MM.1S (cell line): Measurements from ENCODE around the gene NAA20.
A peak's percentile ranks its signal among the peaks of the same experiment; 100 is the strongest.

ENCODE experiments used
- DNase-seq: peaks from one replicate; pipeline ENCODE4 v3.0.0-alpha.2; 2015
- H2AFZ ChIP-seq: fragments of 300-600 bp; sonication (generic); 2 replicates; pipeline ENCODE4 v1.6.0; 2016; ENCODE audit warnings: antibody characterized with exemption, low read length
- H3F3A ChIP-seq: fragments of 300-600 bp; sonication (generic); 2 replicates; pipeline ENCODE4 v1.6.1; 2016; ENCODE audit warnings: mild to moderate bottlenecking, antibody characterized with exemption, low read length, moderate library complexity, mixed read lengths; ENCODE audit not compliant: insufficient read depth
- H3K27ac ChIP-seq: fragments of 300-600 bp; sonication (generic); 2 replicates; pipeline ENCODE4 v1.5.1; 2016; ENCODE audit warnings: mild to moderate bottlenecking, low read length
- H3K27me3 ChIP-seq: fragments of 300-600 bp; sonication (generic); replicated peaks from 2 replicates; pipeline ENCODE4 v1.6.0; 2016; ENCODE audit warnings: low read length; ENCODE audit not compliant: insufficient read depth
- H3K36me3 ChIP-seq: fragments of 300-600 bp; sonication (generic); replicated peaks from 2 replicates; pipeline ENCODE4 v1.6.1; 2016; ENCODE audit warnings: mild to moderate bottlenecking, low read length, mixed read lengths; ENCODE audit not compliant: insufficient read depth
- H3K4me1 ChIP-seq: fragments of 300-600 bp; sonication (generic); 2 replicates; pipeline ENCODE4 v1.6.1; 2016; ENCODE audit warnings: low read length, mixed read lengths
- H3K4me2 ChIP-seq: fragments of 300-600 bp; sonication (generic); 2 replicates; pipeline ENCODE4 v1.6.0; 2016; ENCODE audit warnings: low read depth, low read length
- H3K4me3 ChIP-seq: fragments of 300-600 bp; sonication (generic); 2 replicates; pipeline ENCODE4 v1.5.1; 2016; ENCODE audit warnings: low read length, mixed read lengths
- H3K79me2 ChIP-seq: fragments of 300-600 bp; sonication (generic); 2 replicates; pipeline ENCODE4 v1.6.1; 2016; ENCODE audit warnings: mixed run types, low read length, mixed read lengths
- H3K9ac ChIP-seq: fragments of 300-600 bp; sonication (generic); 2 replicates; pipeline ENCODE4 v1.6.1; 2016; ENCODE audit warnings: low read length, mixed read lengths
- H3K9me2 ChIP-seq: fragments of 300-600 bp; sonication (generic); replicated peaks from 2 replicates; pipeline ENCODE4 v1.6.1; 2016; ENCODE audit warnings: mild to moderate bottlenecking, low read length, mixed read lengths; ENCODE audit not compliant: insufficient read depth
- H3K9me3 ChIP-seq: fragments of 300-600 bp; sonication (generic); replicated peaks from 2 replicates; pipeline ENCODE4 v1.6.1; 2016; ENCODE audit warnings: mild to moderate bottlenecking, low read length, mixed read lengths; ENCODE audit not compliant: insufficient read depth
- H4K20me1 ChIP-seq: fragments of 300-600 bp; sonication (generic); 2 replicates; pipeline ENCODE4 v1.6.1; 2016; ENCODE audit warnings: mild to moderate bottlenecking, low read length, moderate library complexity, mixed read lengths; ENCODE audit not compliant: insufficient read depth
- EZH2 ChIP-seq: fragments of 300-600 bp; sonication (generic); optimal IDR thresholded peaks from 2 replicates; pipeline ENCODE3; 2017; ENCODE audit warnings: low read depth, mild to moderate bottlenecking, antibody characterized with exemption, low read length, mixed read lengths
- EZH2phosphoT487 ChIP-seq: fragments of 300-600 bp; sonication (generic); IDR thresholded peaks from 2 replicates; pipeline ENCODE4 v1.6.1; 2018; ENCODE audit warnings: antibody characterized with exemption, low read length
- TF ChIP-seq, protein P1 (sequence below): fragments of 300-600 bp; sonication (generic); IDR thresholded peaks from 2 replicates; pipeline ENCODE4 v1.5.1; 2016; ENCODE audit warnings: antibody characterized with exemption, low read length, mixed read lengths

Gene NAA20

DNA sequence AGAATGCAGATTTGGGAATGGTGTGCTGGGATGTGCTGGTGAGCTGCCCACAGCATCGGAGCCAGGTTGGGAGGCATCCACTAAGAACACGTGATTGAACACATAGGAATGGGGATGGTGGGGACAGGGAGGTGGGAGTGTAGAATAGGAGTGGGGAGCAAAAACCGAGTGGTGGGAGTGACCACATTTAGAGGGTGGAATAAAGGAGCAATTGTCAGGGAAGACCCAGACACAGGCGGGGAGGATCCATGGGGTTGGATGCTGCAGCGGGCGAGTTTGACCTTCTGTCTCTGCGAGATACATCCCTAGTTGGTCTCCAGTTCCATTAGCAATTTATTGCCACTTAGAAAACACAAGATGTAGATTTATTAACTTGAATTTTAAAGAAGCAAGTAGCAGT lies 4.7 kb downstream of the NAA20 start:
- Histone ChIP-seq H4K20me1 (0 out of 2 replicates have a peak, but pooled peaks cover 5% of the 10 kb centered on the region), H3K27me3 (no peaks in the 10 kb centered on the region), H3K79me2 (peaks cover 93% of the 10 kb centered on the region), H2AFZ (no peak overlapping the region), H3K4me2 (peak overlapping the region; percentile 68), H3F3A (peaks cover 21% of the 10 kb centered on the region), H3K9ac (no peak overlapping the region), H3K4me1 (peaks cover 50% of the 10 kb centered on the region), H3K36me3 (no peaks in the 10 kb centered on the region), H3K9me2 (no peaks in the 10 kb centered on the region), H3K4me3 (peak overlapping the region; percentile 44), H3K27ac (peak overlapping the region; percentile 76; the same call in 1 of the 2 replicates), H3K9me3 (no peaks in the 10 kb centered on the region)
- no peak for DNase-seq
- TF ChIP-seq EZH2, result no peak

DNA sequence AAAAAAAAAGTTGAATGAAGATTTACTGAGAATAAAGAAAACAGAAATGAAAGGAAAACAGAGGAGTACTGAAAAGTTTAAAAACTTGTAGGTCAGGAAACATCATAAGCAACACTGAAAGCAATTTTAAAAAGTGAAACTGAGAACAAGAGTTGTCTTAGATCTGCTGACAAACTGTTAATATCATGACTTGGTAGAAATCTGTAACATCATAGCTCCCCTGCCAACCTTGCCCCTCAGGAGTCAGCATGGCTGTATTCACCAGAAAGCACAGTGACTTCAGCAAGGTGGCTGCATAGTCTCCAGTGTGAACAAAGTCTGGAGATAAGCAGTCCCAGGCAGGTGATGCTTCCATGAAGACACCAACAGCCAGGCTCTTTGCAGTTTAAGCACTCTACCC lies 5.3 kb downstream of the NAA20 start:
- Histone ChIP-seq H3K9me2 (no peaks in the 10 kb centered on the region), H2AFZ (no peak overlapping the region), H4K20me1 (0 out of 2 replicates have a peak, but pooled peaks cover 5% of the 10 kb centered on the region), H3K79me2 (peaks cover 96% of the 10 kb centered on the region), H3K36me3 (no peaks in the 10 kb centered on the region), H3K4me2 (peak overlapping the region; percentile 68), H3K9ac (peak overlapping the region; percentile 26; the same call in 1 of the 2 replicates), H3K27me3 (no peaks in the 10 kb centered on the region), H3K4me3 (peak overlapping the region; percentile 44), H3K27ac (peak overlapping the region; percentile 76), H3F3A (peaks cover 21% of the 10 kb centered on the region), H3K9me3 (no peaks in the 10 kb centered on the region), H3K4me1 (peaks cover 50% of the 10 kb centered on the region)
- DNase-seq, result peak; percentile 85
- TF ChIP-seq EZH2 (no peak), EZH2phosphoT487 (no peak)
- TF ChIP-seq, protein P1, sequence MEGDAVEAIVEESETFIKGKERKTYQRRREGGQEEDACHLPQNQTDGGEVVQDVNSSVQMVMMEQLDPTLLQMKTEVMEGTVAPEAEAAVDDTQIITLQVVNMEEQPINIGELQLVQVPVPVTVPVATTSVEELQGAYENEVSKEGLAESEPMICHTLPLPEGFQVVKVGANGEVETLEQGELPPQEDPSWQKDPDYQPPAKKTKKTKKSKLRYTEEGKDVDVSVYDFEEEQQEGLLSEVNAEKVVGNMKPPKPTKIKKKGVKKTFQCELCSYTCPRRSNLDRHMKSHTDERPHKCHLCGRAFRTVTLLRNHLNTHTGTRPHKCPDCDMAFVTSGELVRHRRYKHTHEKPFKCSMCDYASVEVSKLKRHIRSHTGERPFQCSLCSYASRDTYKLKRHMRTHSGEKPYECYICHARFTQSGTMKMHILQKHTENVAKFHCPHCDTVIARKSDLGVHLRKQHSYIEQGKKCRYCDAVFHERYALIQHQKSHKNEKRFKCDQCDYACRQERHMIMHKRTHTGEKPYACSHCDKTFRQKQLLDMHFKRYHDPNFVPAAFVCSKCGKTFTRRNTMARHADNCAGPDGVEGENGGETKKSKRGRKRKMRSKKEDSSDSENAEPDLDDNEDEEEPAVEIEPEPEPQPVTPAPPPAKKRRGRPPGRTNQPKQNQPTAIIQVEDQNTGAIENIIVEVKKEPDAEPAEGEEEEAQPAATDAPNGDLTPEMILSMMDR, result no peak

- Histone ChIP-seq H3F3A (peaks cover 21% of the 10 kb centered on the region), H3K36me3 (no peaks in the 10 kb centered on the region; the same call in 1 of the 2 replicates), H3K4me1 (peaks cover 47% of the 10 kb centered on the region), H3K9me2 (no peaks in the 10 kb centered on the region), H4K20me1 (0 out of 2 replicates have a peak, but pooled peaks cover 5% of the 10 kb centered on the region), H3K9ac (no peak overlapping the region), H3K27me3 (no peaks in the 10 kb centered on the region), H2AFZ (no peak overlapping the region), H3K27ac (peak overlapping the region; percentile 76; the same call in 1 of the 2 replicates), H3K9me3 (no peaks in the 10 kb centered on the region), H3K4me2 (peak overlapping the region; percentile 68; the same call in 1 of the 2 replicates), H3K79me2 (peaks cover 95% of the 10 kb centered on the region), H3K4me3 (no peak overlapping the region)
- TF ChIP-seq EZH2phosphoT487 (no peak), EZH2 (no peak)
- TF ChIP-seq, protein P1, result no peak
- no peak for DNase-seq
Measured at GRCh38 chr20:20023395-20023794, 6.2 kb downstream of the NAA20 start.

GRCh38 chr20:20024942-20025341 lies 7.8 kb downstream of the NAA20 start:
- Histone ChIP-seq H3K4me3 (no peak overlapping the region), H3K36me3 (no peaks in the 10 kb centered on the region; the same call in 1 of the 2 replicates), H3K27me3 (no peaks in the 10 kb centered on the region), H3K9me2 (no peaks in the 10 kb centered on the region), H3F3A (peaks cover 21% of the 10 kb centered on the region), H3K4me2 (no peak overlapping the region), H3K79me2 (peaks cover 87% of the 10 kb centered on the region), H3K4me1 (peaks cover 31% of the 10 kb centered on the region), H3K9ac (no peak overlapping the region), H2AFZ (no peak overlapping the region), H3K27ac (no peak overlapping the region), H3K9me3 (no peaks in the 10 kb centered on the region), H4K20me1 (0 out of 2 replicates have a peak, but pooled peaks cover 5% of the 10 kb centered on the region)
- TF ChIP-seq EZH2phosphoT487 (no peak), EZH2 (no peak)
- TF ChIP-seq, protein P1, result no peak
- DNase-seq, result no peak
